ENCODE data around the gene TM4SF18. TPM values are rescaled to one million over a fixed set of nuclear protein-coding genes. Genes with fewer than 3 reads are reported as not detected.

Gene TM4SF18
- total RNA-seq, 1 donor from 2014 or later, result 5.6 TPM

DNA sequence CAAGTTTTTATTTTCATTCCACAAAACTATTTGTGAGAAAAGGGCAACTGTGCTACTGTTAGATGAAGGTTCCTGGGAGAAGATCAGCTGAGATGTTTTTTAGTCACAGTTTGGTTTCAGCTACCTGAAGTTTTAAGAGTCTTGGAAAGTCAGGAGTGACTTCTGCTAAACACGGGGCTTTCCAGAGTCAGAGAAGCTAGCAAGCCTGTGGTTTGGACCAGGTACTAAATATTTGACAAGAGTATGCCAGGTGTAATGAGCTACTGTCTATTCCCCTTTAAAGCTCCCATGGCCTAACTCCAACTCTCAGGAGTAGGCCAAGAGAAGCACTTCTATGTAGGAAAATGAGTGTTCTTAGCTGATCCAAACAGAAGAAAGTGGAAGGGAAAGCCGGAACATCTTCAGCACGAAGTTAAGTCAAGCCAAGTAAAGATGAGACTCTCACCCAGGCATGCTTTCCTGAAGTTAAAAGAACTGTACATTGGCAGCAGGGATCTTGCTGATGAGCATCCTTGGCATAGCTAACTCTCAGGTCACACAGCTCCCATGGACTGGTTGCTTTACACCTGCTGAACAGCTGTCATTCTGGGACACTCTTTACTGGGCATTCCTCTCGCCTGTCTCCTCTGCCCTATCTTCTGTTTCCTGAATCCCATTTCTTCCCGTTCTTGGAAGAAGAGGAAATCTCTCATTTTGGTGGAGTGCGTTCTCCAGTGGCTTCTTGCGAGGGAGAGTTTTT, 22.5 kb downstream of the TM4SF18 start:
- Mint-ChIP-seq H3K27me3 (ENCODE audit: low read depth, unreplicated experiment) (no peaks in the 10 kb centered on the region), H3K4me1 (ENCODE audit: low read depth, unreplicated experiment) (peaks cover 28% of the 10 kb centered on the region), H3K27ac (ENCODE audit: unreplicated experiment) (no peak overlapping the region), H3K36me3 (ENCODE audit: low read depth, unreplicated experiment) (no peaks in the 10 kb centered on the region), H3K9me3 (ENCODE audit: unreplicated experiment) (peaks cover 6% of the 10 kb centered on the region), H3K4me3 (ENCODE audit: unreplicated experiment) (no peak overlapping the region)
- FAIRE-seq (no peak), DNase-seq (ENCODE audit: low read depth) (peak; percentile 39)
- Histone ChIP-seq H3K27me3 (ENCODE audit: insufficient read depth, low read length) (no peaks in the 10 kb centered on the region), H3K4me1 (ENCODE audit: insufficient read depth, low read length) (peaks cover 15% of the 10 kb centered on the region), H3K27ac (ENCODE audit: low read depth, low read length) (no peak overlapping the region), H3K4me2 (ENCODE audit: low read length) (no peak overlapping the region), H3K36me3 (ENCODE audit: insufficient read depth, low read length) (no peaks in the 10 kb centered on the region), H4K20me1 (ENCODE audit: insufficient read depth, low read length) (no peaks in the 10 kb centered on the region), H3K79me2 (ENCODE audit: insufficient read depth, low read length) (no peaks in the 10 kb centered on the region), H3K9me3 (ENCODE audit: insufficient read depth, low read depth, low read length) (no peaks in the 10 kb centered on the region), H3K4me3 (ENCODE audit: insufficient read depth, low read depth, low read length) (no peak overlapping the region), H2AFZ (ENCODE audit: low read depth, low read length) (no peak overlapping the region), H3K9ac (ENCODE audit: low read length) (no peak overlapping the region)
- TF ChIP-seq, protein P1, sequence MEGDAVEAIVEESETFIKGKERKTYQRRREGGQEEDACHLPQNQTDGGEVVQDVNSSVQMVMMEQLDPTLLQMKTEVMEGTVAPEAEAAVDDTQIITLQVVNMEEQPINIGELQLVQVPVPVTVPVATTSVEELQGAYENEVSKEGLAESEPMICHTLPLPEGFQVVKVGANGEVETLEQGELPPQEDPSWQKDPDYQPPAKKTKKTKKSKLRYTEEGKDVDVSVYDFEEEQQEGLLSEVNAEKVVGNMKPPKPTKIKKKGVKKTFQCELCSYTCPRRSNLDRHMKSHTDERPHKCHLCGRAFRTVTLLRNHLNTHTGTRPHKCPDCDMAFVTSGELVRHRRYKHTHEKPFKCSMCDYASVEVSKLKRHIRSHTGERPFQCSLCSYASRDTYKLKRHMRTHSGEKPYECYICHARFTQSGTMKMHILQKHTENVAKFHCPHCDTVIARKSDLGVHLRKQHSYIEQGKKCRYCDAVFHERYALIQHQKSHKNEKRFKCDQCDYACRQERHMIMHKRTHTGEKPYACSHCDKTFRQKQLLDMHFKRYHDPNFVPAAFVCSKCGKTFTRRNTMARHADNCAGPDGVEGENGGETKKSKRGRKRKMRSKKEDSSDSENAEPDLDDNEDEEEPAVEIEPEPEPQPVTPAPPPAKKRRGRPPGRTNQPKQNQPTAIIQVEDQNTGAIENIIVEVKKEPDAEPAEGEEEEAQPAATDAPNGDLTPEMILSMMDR (IDR thresholded peaks at IDR 0.05; ENCODE audit: insufficient read depth, low read depth, low read length), result no peak
- TF ChIP-seq EZH2 (IDR thresholded peaks at IDR 0.05; ENCODE audit: insufficient read depth, low read length), result no peak

DNA sequence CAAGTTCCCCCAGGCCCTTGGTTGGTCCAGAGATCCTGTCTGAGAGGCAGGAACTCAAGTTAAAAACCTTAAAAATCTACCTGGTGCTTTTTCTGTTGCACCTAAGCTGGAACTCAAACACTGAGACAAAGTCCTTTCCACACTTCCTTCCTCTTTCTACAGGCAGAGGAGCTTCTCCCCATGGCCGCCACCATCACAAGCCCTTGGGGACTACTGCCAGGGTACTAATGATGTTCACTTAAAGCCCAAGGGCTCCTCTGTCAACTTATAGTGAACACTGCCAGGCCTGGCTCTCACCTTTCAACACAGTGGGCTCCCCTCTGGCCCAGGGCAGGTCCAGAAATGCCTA, 26.0 kb downstream of the TM4SF18 start:
- DNase-seq (ENCODE audit: low read depth) (no peak), FAIRE-seq (no peak)
- H3K27ac ChIP-seq (ENCODE audit: low read depth, low read length), result no peak overlapping the region
- TF ChIP-seq, protein P1 (IDR thresholded peaks at IDR 0.05; ENCODE audit: insufficient read depth, low read depth, low read length), result no peak
- TF ChIP-seq EZH2 (IDR thresholded peaks at IDR 0.05; ENCODE audit: insufficient read depth, low read length), result no peak
- no peak overlapping the region for H2AFZ ChIP-seq (ENCODE audit: low read depth, low read length)
- H3K4me1 Mint-ChIP-seq (ENCODE audit: low read depth, unreplicated experiment), result peaks cover 8% of the 10 kb centered on the region
- no peak overlapping the region for H3K9ac ChIP-seq (ENCODE audit: low read length)
- H3K36me3 ChIP-seq (ENCODE audit: insufficient read depth, low read length), result no peaks in the 10 kb centered on the region
- no peaks in the 10 kb centered on the region for H3K9me3 ChIP-seq (ENCODE audit: insufficient read depth, low read depth, low read length)
- peaks cover 3% of the 10 kb centered on the region for H3K4me1 ChIP-seq (ENCODE audit: insufficient read depth, low read length)
- H3K36me3 Mint-ChIP-seq (ENCODE audit: low read depth, unreplicated experiment), result no peaks in the 10 kb centered on the region
- no peak overlapping the region for H3K4me3 ChIP-seq (ENCODE audit: insufficient read depth, low read depth, low read length)
- no peaks in the 10 kb centered on the region for H3K27me3 ChIP-seq (ENCODE audit: insufficient read depth, low read length)
- no peaks in the 10 kb centered on the region for H3K27me3 Mint-ChIP-seq (ENCODE audit: low read depth, unreplicated experiment)
- H3K4me3 Mint-ChIP-seq (ENCODE audit: unreplicated experiment), result no peak overlapping the region
- H3K9me3 Mint-ChIP-seq (ENCODE audit: unreplicated experiment), result peaks cover 6% of the 10 kb centered on the region
- no peak overlapping the region for H3K27ac Mint-ChIP-seq (ENCODE audit: unreplicated experiment)
- H3K4me2 ChIP-seq (ENCODE audit: low read length), result no peak overlapping the region
- no peaks in the 10 kb centered on the region for H3K79me2 ChIP-seq (ENCODE audit: insufficient read depth, low read length)
- no peaks in the 10 kb centered on the region for H4K20me1 ChIP-seq (ENCODE audit: insufficient read depth, low read length)

DNA sequence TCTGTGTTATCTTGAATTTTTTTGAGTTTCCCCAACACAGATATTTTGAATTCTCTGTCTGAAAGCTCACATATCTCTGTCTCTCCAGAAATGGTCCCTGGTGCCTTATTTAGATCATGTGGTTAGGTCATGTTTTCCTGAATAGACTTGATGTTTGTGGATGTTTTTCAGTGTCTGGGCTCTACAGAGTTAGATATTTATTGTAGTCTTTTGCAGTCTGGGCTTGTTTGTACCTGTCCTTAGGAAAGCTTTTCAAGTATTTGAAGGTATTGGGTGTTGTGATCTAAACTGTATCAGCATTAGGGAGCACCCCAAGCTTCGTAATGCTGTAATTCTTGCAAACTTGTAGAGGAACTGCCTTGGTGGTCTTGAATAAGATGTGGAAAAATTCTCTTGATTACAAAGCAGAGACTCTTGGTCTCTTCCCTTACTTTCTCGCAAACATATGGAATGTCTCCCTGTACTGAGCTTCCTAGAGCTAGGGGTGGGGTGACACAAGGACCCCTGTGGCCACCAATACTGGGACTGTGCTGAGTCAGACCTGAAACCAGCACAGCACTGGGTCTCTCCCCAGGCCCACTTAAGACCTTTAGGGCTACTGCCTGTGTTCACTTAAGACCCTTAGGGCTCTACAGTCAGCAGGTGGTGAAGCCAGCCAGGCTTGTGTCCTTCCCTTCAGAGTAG, 26.5 kb downstream of the TM4SF18 start:
- peak overlapping the region; percentile 49 for H3K27ac Mint-ChIP-seq (ENCODE audit: unreplicated experiment)
- peaks cover 6% of the 10 kb centered on the region for H3K9me3 Mint-ChIP-seq (ENCODE audit: unreplicated experiment)
- Histone ChIP-seq H3K27ac (ENCODE audit: low read depth, low read length) (no peak overlapping the region), H3K36me3 (ENCODE audit: insufficient read depth, low read length) (no peaks in the 10 kb centered on the region), H3K4me1 (ENCODE audit: insufficient read depth, low read length) (peaks cover 3% of the 10 kb centered on the region), H2AFZ (ENCODE audit: low read depth, low read length) (no peak overlapping the region), H3K4me3 (ENCODE audit: insufficient read depth, low read depth, low read length) (no peak overlapping the region), H3K4me2 (ENCODE audit: low read length) (no peak overlapping the region), H3K79me2 (ENCODE audit: insufficient read depth, low read length) (no peaks in the 10 kb centered on the region), H4K20me1 (ENCODE audit: insufficient read depth, low read length) (no peaks in the 10 kb centered on the region), H3K9ac (ENCODE audit: low read length) (no peak overlapping the region), H3K27me3 (ENCODE audit: insufficient read depth, low read length) (no peaks in the 10 kb centered on the region), H3K9me3 (ENCODE audit: insufficient read depth, low read depth, low read length) (no peaks in the 10 kb centered on the region)
- FAIRE-seq (no peak), DNase-seq (ENCODE audit: low read depth) (no peak)
- H3K4me1 Mint-ChIP-seq (ENCODE audit: low read depth, unreplicated experiment), result peaks cover 8% of the 10 kb centered on the region
- H3K27me3 Mint-ChIP-seq (ENCODE audit: low read depth, unreplicated experiment), result no peaks in the 10 kb centered on the region
- H3K36me3 Mint-ChIP-seq (ENCODE audit: low read depth, unreplicated experiment), result no peaks in the 10 kb centered on the region
- no peak overlapping the region for H3K4me3 Mint-ChIP-seq (ENCODE audit: unreplicated experiment)
- TF ChIP-seq, protein P1 (IDR thresholded peaks at IDR 0.05; ENCODE audit: insufficient read depth, low read depth, low read length), result no peak
- no peak for TF ChIP-seq EZH2 (IDR thresholded peaks at IDR 0.05; ENCODE audit: insufficient read depth, low read length)
